Stimulated activated CD8-positive, alpha-beta memory T cell treated with anti-CD3 and anti-CD28 coated beads, Interleukin-7, amount 100 ng/mL, for 24 hours (primary cell): Measurements from ENCODE around the gene NIF3L1.
"Not testable (repeated sequence)": the region's sequence is repeated elsewhere in the genome, so short reads cannot be mapped to it uniquely, and the experiment has no call there.

Experiments used
- DNase-seq: peaks from one replicate; pipeline ENCODE4 v3.0.0-alpha.2; 2020; ENCODE audit warnings: low read depth

Gene NIF3L1

DNA sequence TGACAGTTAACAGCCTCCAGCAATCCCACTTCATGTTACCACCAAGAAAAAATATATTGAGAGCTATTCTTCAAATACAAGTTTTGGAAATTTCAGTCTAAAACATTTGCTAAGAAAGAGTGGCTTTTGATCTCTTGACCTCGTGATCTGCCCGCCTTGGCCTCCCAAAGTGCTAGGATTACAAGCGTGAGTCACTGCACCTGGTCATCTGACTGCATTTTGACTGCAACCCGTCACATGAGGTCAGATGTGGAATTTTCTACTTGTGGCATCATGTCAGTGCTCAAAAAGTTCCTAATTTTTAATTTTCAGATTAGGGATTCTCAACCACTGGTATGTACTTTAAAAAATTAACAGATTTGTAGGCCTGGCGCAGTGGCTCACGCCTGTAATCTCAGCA lies 15.6 kb upstream of the NIF3L1 start:
- DNase-seq = no peak

DNA sequence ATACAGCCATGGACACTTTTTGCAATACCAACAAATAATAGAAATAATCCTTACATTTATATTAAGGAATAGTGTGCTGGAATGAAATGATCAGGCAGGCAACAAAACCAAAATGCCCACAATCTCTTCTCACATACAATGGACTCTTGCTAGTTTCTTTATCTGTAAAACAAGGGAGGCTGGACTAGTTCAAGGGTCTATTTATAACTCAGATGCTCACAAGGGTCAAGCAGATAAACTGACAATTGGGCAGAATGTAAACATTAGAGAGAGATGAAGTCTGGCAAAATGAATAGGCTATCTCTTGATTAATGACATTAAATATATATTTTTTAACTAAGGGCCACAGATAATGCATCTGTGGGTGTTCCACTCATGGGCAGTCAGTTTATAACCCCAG lies 11.7 kb upstream of the NIF3L1 start:
- no peak for DNase-seq

DNA sequence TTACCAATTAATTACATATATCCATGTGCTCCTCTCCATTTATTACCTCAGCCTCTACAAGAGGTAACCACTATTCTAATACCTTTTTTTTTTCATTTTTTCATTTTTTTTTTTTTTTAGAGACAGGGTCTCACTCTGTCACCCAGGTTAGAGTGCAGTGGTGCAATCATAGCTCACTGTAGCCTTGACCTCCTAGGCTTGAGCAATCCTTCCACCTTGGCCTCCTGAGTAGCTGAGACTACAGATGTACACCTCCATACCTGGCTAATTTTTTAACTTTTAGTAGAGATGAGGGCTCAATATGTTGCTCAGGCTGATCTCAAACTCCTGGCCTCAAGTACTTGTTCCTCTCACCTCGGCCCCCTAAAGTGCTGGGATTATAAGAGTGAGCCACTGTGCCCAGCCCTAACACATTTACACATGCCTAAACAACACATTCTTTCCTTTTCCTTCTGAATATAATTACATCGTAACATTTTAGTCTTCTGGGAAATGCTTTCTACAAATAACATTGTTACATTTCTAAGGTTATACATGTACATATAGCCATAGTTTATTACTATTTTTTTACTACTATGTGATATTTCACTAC lies 10.8 kb upstream of the NIF3L1 start:
- DNase-seq = no peak

DNA sequence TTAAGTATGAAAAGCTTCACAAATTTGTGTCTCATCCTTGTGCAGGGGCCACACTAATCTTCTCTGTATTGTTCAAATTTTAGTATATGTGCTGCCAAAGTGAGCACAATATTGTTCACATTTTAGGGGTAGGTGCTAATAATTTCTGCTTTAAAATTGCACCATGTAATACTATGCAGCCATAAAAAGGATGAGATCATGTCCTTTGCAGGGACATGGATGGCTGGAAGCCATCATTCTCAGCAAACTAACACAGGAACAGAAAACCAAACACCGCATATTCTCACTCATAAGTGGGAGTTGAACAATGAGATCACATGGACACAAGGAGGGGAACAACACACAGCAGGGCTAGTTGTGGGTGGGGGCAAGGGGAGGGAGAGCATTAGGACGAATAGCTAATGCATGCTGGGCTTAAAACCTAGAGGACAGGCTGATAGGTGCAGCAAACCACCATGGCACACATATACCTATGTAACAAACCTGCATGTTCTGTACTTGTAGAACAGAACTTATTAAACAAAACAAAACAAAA lies 7.4 kb upstream of the NIF3L1 start:
- not testable (repeated sequence) for DNase-seq

DNA sequence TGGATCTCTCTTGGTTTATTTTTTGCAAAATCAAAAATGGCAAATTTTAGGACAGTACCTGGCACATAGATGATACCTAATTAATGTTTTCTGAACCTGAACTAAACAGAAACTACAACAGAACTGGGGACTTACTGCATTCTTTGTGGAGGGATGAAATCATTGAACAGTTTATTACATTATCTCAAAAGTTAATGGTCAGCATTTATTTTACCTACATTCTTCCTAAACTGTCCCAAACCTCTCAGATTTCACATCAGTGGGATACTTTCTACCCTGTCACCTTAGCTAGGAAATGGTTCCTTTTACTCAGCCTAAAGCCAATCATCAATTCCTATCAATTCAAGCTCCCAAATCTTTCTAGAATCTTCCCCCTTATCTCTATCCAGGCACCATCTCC lies 10.3 kb downstream of the NIF3L1 start:
- no peak for DNase-seq

DNA sequence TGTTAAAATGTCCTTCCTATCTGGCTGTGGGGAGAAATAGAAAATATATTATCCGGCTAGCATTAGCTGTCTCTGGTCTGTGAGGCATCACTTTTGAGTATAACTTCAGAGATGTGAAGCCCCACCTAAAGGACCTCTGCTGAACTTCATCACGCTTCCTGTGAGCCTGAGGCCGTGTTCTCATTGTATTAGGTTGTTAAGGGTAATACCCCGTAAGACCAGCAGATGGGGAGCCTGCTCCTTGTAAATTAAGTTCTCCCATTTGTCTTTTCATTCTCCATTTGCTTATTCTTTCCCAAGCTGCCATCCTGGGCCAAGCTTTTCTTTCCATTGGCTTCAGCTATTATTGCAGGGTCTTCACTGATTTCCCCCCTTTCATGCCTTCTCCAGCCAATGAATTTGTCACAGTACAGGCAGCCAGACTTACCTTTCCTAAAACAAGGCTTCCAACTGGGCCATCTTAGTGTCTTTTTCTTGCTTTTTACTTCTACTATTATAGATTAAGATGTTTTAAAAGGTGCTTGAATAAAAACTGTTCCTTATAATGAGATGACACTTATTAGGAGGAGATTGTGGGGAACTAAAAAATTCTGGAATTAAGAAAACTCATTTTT lies 12.4 kb downstream of the NIF3L1 start:
- DNase-seq = peak; percentile 21

DNA sequence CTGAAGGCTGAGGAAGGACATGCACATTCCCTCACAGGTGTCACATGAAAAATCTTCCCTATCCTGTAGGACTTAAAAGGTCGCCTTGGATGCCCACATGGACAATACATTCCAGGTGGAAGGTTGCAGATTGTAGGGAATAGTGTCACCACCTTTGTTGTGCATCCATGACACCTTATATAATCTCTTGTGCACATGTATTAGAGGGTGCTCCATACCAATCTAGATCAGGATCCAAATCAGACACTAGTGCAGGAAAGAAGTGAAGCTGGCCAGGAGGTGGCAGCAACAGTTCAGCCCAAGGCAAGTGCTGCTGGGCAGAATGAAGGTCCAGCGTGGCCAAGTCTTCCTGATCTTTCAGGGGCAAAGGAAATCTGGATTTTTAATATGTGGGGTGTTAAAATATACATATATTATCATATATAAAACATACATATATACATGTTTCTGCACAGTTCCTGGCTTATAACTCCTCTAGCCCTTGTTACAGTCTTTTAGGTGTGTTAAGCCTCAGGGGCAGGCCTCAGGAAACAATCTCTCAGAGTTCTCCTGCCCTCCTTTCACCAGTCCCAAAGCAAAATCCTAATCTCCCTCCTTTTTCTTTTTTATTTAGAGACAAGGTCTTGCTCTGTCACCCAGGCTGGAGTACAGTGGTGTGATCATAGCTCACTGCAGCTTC lies 16.6 kb downstream of the NIF3L1 start:
- peak; percentile 11 for DNase-seq

DNA sequence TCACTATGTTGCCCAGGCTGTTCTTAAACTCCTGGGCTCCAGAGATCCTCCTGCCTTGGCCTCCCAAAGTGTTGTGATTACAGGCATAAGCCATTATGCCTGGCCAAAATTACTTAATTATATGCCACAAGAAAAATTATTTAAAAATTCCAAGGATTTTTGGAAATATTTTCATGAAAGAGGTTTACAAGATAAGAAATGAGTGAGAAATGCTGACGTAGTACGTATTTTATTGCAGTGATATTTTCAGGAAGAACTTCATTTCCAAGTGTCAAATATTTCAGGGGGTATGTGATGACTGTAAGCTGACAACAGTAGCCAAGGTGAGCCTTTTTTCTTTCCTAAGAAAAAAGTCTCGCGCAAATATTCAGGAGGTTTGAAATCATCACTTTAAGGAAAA lies 20.8 kb downstream of the NIF3L1 start:
- DNase-seq = no peak

DNA sequence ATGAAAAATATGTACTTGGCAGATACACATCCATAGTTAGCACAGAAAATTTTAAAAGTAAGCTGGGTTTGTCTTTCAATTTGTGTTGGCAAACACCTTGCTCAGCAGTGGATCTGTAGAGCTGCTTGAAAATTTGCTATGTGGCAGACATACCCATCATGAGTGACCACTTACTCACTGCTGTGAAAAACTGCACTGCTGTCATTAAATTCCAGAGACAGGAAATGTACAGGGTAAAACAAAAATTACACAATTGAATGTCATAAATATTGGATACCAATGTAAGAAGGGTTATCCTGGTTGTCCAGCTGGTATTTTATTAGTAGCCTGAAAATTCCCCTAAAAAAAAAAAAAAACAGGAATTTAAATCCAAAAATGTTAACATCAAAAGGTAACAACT lies 24.5 kb downstream of the NIF3L1 start:
- DNase-seq = no peak

DNA sequence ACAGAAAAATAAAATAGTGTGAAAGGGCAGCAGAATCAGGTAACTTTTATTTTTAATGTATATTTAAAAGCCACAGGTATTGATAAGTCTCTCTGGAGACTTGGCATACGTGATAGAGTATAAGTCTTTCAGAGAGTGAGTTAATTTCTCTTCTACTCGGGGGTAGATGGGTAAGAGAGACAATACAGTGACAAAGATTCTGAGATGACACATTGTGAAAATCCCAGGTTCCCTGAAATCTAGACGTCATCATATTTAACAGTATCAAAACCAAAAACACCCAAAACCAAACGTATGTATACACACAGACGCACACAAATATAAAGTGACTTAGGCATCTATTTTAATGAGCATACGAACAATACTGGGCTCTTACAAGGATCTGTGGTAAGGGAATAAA lies 33.3 kb downstream of the NIF3L1 start:
- no peak for DNase-seq

DNA sequence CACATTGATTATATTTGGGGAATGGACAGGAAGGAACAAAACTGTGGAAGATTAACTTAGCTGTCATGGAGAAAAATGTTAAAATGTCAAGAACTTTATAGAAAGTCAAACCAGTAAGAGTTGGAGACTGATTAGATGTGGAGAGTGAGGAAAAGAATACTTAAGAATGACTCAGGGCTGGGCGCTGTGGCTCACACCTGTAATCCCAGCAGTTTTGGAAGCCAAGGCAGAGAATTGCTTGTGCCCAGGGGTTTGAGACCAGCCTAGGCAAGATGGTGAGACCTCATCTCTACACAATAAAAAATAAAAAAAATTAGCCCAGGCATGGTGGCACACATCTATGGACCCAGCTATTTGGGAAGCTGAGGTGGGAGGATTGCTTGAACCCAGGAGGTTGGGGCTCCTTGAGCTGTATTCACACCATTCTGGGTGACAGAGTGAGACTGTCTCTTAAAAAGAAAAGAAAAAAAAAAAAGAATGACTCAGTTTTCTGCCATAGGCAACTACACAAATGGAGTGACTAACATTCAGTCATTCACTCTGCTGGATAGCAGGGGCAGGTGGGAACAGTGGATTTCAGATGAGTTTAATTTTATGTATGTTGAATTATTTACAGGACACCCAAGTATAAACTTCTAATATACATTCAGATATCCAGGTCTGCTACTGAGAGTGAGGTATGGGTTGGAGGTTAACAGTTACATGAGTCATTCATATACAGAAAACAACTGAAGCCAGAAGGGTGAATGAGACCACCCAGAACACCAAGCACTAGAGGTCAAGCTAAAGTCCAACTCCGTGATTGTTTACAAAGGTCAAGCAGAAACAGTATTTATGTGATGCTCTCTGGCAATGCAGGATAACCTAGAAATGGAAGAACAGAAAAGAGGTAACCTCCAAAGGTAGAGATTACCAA lies 40.4 kb downstream of the NIF3L1 start:
- no peak for DNase-seq

DNA sequence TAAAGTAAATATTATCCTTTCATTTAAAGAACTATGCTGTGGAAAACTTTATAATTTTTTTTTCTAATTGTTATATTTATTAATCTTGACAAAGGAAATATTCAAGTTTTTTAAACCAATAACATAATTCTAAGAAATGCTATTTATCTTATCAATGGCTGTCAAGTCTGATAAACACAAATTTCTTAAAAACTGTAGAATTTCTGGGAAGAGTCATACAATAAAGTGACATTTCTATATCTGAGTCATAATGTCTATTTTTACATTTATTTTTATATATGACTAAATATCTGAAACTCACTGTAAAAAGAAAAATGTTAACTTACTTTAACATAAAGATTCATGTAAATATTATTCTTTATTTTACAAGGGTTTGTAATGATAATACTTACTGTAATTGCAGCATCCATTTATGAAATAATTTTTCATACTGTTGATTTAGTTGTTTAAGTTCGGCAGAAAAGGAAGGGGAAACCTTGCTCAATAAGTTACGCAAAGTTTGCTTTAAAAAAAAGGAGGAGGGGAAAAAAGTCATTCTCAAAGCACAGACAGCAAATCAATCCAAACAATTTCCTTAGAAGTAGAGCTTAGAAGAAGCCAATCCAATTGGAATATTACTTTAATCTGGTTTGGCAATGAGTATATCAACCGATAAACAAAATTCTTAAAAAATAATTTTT lies 41.9 kb downstream of the NIF3L1 start:
- no peak for DNase-seq

DNA sequence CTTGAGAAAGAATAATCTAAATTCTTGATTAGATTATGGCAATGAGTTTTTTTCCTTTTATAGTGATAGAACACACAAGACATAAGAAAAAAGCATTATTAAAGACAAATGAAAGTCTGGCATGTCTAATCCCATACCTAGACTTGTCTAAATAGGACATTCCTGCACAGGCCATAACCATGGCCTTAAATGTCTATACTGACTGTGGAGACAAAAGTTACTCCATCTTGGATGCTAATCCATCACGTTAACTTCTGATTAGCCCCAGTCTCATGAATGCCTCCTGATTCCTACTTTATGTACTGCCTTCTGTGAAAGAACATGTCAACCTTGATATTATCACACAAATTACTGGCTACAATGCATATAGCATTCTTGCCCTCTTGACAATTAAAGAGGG lies 50.7 kb downstream of the NIF3L1 start:
- no peak for DNase-seq

DNA sequence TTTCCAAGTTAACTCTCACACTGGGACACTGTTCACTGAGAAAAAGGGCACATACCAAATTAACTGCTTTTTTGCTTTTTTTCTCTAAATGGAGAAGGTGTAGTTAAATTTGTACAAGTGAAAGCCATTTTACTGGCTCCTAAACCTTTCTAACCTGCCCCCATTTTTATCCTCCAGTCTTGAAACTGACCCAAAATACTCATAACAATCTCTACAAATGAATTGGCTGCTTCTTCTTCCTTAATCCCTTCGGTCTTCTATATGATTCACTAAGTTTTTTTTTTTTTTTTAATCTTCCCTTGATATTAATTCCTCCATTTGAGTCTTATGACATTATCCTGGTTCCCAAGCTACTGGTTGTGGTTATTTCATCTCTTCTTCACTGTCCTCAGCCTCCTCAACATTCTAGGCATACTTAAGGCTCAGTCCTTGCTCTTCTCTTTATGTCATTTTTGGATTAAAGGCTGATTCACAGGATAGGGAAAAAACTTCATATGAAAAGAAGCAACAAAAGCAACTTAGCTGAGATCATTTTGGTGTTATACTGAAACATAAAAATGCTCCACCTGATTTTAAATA lies 54.4 kb downstream of the NIF3L1 start:
- no peak for DNase-seq

DNA sequence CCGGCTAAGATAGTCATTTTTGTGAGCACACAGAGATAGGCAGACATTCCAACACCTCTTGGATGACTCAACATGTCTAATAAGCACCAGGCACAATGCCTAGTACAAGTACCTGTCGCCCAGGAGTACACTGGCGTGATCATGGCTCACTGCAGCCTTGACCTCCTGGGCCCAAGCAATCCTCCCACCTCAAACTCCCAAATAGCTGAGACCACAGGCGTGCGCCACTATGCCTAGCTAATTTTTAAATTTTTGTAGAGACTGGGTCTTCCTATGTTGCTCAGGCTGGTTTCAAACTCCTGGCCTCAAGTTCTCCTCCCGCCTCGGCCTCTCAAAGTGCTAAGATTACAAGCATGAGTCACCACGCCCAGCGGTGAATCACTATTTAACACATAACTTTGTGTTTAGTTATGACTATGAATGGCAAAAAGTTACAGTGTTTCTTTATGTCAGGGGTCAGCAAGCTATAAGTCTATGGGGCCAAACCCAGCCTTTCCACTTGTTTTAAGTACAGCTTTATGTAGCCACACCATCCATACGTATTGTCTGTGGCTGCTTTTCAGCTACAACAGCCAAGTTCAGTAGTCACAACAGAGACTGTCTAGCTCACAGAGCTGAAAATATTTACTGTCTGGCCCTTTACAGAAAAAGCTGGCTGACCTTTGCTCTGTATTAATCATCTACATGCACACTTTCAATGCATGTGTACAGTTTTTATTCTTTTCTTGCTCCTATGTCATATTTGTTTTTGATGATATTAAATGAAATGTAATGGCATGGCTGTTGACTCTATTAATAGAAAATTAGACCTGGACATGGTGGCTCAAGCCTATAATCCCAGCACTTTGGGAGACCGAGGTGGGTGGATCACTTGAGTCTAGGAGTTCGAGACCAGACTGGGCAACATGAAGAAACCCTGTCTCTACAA lies 55.6 kb downstream of the NIF3L1 start:
- DNase-seq = peak; percentile 44

DNA sequence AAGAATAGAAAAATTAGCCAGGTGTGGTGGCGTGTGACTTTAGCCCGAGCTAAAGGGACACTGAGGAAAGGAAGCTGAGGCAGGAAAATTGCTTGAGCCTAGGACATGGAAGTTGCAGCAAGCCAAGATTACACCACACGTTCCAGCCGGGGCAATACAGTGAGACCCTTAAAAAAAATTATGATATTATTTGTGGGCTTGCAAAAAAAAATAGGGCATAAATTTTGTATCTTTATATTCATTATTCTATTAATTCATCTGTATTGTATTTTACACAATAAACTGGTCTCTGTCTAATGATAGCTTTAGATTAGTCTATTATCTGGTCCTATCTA lies 56.2 kb downstream of the NIF3L1 start:
- no peak for DNase-seq

DNA sequence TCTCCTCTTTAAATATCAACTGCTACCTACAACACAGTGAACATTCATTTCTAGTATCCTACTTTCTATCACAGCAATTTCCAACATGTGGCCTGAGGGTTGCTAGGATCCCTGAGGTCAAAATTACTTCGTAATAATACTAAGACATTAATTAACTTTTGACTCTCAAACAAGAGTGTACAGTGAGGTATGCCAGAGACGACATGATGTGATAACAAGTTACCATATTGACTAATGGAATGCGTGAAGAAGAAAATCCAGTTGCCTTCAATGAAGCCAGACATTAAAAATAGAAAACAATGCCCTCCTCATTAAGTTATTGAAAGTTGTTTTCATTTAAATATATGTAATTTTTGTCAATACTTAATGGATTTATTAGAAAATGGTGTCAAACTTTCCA lies 61.2 kb downstream of the NIF3L1 start:
- DNase-seq = no peak
